Measurements from ENCODE around the gene TYMP. TPM values are rescaled to one million over a fixed set of nuclear protein-coding genes. Genes with fewer than 3 reads are reported as not detected.
"Not testable (repeated sequence)": the region's sequence is repeated elsewhere in the genome, so short reads cannot be mapped to it uniquely, and the experiment has no call there.

Gene TYMP
- polyA plus RNA-seq, 1 of the 3 experiments (the other 2 are of a cell fraction), result 1.7 TPM

DNA sequence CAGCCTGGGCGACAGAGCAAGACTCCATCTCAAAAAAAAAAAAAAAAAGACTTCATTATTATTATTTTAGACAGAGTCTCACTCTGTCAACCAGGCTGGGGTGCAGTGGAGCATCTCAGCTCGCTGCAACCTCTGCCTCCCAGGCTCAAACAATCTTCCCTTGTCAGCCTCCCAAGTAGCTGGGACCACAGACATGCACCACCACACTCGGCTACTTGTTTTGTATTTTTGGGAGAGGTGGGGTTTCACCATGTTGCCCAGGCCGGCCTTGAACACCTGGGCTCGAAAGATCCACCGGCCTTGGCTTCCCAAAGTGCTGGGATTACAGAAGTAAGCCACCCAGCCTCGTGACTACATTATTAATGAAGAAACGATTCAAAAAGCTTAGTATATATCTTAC, 5.3 kb upstream of the TYMP start:
- Histone ChIP-seq H3K4me3 (ENCODE audit: low read depth in 2 of 2, low read length in 1 of 2) (no peak overlapping the region), H2AFZ (ENCODE audit: low read depth) (no peak overlapping the region), H3K27me3 (ENCODE audit: insufficient read depth) (no peaks in the 10 kb centered on the region), H3K9me2 (no peaks in the 10 kb centered on the region), H3K4me1 (ENCODE audit: control insufficient read depth in 1 of 2, insufficient read depth in 2 of 2, low read depth in 1 of 2, low read length in 1 of 2) (peaks cover 5 to 9% of the 10 kb centered on the region in 2 experiments; a peak in 2 of 4 replicates), H3K4me2 (no peak overlapping the region), H3K79me2 (ENCODE audit: insufficient read depth) (no peaks in the 10 kb centered on the region), H3K9ac (no peak overlapping the region), H3K27ac (ENCODE audit: low read depth in 2 of 2, low read length in 1 of 2) (no peak overlapping the region), H3K36me3 (replicated peaks in 1 of 2; ENCODE audit: control insufficient read depth in 1 of 2, insufficient read depth in 2 of 2, low read length in 1 of 2) (no peaks in the 10 kb centered on the region), H4K20me1 (ENCODE audit: insufficient read depth) (no peaks in the 10 kb centered on the region), H3F3A (replicated peaks; ENCODE audit: insufficient read depth) (peaks cover 5% of the 10 kb centered on the region), H3K9me3 (no peaks in the 10 kb centered on the region)
- no peak for TF ChIP-seq FOXM1 (IDR thresholded peaks at IDR 0.05; ENCODE audit: low read depth)
- CTCF ChIA-PET, result interaction anchor here (1.5 to 2.6 kb wide), 4 partner anchors 9 to 86 kb away, joined by 4 to 14 read pairs (median 8); partner anchors contain the start of genes KLHDC7B, SCO2 and SYCE3
- POLR2A ChIA-PET, result no interaction called here
- 83% methylated on average over 8 of the region's 8 CpGs for WGBS (ENCODE audit: low lambda C conversion rate)
- DNase-seq, result no peak

DNA sequence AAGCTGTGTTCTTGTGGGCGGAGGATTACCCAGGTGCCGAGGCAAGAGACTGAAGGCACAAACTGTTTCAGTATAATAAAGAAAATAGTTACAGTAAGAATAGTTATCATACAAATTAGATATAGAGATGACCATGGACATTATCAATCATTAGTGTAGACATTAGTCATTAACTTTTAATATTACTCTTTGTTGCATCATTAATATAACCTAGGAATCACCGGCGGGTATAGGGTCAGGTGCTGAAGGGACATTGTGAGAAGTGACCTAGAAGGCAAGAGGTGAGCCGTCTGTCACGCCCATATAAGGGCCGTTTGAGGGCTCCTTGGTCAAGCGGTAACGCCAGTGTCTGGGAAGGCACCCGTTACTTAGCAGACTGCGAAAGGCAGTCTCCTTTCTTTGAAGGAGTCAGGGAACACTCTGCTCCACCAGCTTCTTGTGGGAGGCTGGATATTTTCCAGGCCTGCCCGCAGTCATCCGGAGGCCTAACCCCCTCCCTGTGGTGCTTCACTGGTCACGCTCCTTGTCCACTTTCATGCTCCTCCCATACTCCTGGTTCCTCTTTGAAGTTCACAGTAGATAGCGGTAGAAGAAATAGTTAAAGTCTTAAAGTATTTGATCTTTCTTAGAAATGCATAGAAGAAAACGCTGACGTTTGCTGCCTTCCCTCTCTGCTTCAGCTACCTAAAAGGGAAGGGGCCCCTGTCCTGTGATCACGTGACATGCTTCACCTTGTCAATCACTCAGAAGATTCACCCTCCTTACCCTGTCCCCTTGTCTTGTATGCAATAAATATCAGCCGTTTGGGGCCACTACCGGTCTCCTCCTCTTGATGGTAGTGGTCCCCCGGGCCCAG, 4.3 kb upstream of the TYMP start:
- H4K20me1 ChIP-seq (ENCODE audit: insufficient read depth); H3K9ac ChIP-seq; H3K79me2 ChIP-seq (ENCODE audit: insufficient read depth); H3K4me3 ChIP-seq (ENCODE audit: low read depth in 2 of 2, low read length in 1 of 2); H3K9me2 ChIP-seq; POLR2A ChIA-PET; H3F3A ChIP-seq (replicated peaks; ENCODE audit: insufficient read depth); H3K4me2 ChIP-seq; H3K36me3 ChIP-seq (replicated peaks in 1 of 2; ENCODE audit: control insufficient read depth in 1 of 2, insufficient read depth in 2 of 2, low read length in 1 of 2); H3K9me3 ChIP-seq; H3K27me3 ChIP-seq (ENCODE audit: insufficient read depth); DNase-seq; H3K4me1 ChIP-seq (ENCODE audit: control insufficient read depth in 1 of 2, insufficient read depth in 2 of 2, low read depth in 1 of 2, low read length in 1 of 2); H3K27ac ChIP-seq (ENCODE audit: low read depth in 2 of 2, low read length in 1 of 2); H2AFZ ChIP-seq (ENCODE audit: low read depth): not testable (repeated sequence)
- WGBS (ENCODE audit: low lambda C conversion rate), result 89% methylated on average over 21 of the region's 21 CpGs
- CTCF ChIA-PET, result interaction anchor here (1.5 to 2.6 kb wide), 3 partner anchors 8 to 29 kb away, joined by 4 to 14 read pairs (median 8); partner anchors contain the start of genes KLHDC7B, SCO2 and SYCE3

- Histone ChIP-seq H3F3A (replicated peaks; ENCODE audit: insufficient read depth) (peaks cover 6% of the 10 kb centered on the region), H3K36me3 (replicated peaks in 1 of 2; ENCODE audit: control insufficient read depth in 1 of 2, insufficient read depth in 2 of 2, low read length in 1 of 2) (no peaks in the 10 kb centered on the region), H3K79me2 (ENCODE audit: insufficient read depth) (no peaks in the 10 kb centered on the region), H4K20me1 (ENCODE audit: insufficient read depth) (no peaks in the 10 kb centered on the region), H3K9me2 (no peaks in the 10 kb centered on the region), H3K9me3 (no peaks in the 10 kb centered on the region), H2AFZ (ENCODE audit: low read depth) (no peak overlapping the region), H3K4me1 (ENCODE audit: control insufficient read depth in 1 of 2, insufficient read depth in 2 of 2, low read depth in 1 of 2, low read length in 1 of 2) (peaks cover 0 to 9% of the 10 kb centered on the region in 2 experiments; a peak in 1 of 4 replicates), H3K9ac (no peak overlapping the region), H3K4me2 (no peak overlapping the region), H3K4me3 (ENCODE audit: low read depth in 2 of 2, low read length in 1 of 2) (no peak overlapping the region; a peak in 1 of 4 replicates), H3K27me3 (ENCODE audit: insufficient read depth) (no peaks in the 10 kb centered on the region), H3K27ac (ENCODE audit: low read depth in 2 of 2, low read length in 1 of 2) (no peak overlapping the region)
- DNase-seq, result no peak
- 93% methylated on average over 19 of the region's 19 CpGs for WGBS (ENCODE audit: low lambda C conversion rate)
- ChIA-PET POLR2A (interaction anchor here (1.0 to 1.2 kb wide), 2 partner anchors 23 to 30 kb away, joined by 3 to 8 read pairs; partner anchors contain the start of gene SYCE3), CTCF (interaction anchor here (1.5 kb wide), 1 partner anchor 30 kb away, joined by 12 read pairs; the partner anchor contains the start of gene SYCE3)
- no peak for TF ChIP-seq SIN3A (IDR thresholded peaks at IDR 0.05; ENCODE audit: borderline replicate concordance, low read depth, low read length)
- TF ChIP-seq NRF1 (IDR thresholded peaks at IDR 0.05; ENCODE audit: low read depth, low read length), result no peak
- no peak for TF ChIP-seq NFIC (IDR thresholded peaks at IDR 0.05; ENCODE audit: borderline replicate concordance)
- TF ChIP-seq GABPA (IDR thresholded peaks at IDR 0.05; ENCODE audit: low read depth), result no peak
- TF ChIP-seq JUND (IDR thresholded peaks at IDR 0.05), result no peak
- TF ChIP-seq RCOR1 (IDR thresholded peaks at IDR 0.05; ENCODE audit: low read length), result no peak
- TF ChIP-seq ELF1 (IDR thresholded peaks at IDR 0.05), result no peak
- TF ChIP-seq, protein P1, sequence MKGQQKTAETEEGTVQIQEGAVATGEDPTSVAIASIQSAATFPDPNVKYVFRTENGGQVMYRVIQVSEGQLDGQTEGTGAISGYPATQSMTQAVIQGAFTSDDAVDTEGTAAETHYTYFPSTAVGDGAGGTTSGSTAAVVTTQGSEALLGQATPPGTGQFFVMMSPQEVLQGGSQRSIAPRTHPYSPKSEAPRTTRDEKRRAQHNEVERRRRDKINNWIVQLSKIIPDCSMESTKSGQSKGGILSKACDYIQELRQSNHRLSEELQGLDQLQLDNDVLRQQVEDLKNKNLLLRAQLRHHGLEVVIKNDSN (IDR thresholded peaks at IDR 0.05; ENCODE audit: borderline replicate concordance, low read depth), result no peak
- TF ChIP-seq TCF12 (IDR thresholded peaks at IDR 0.05), result no peak
- TF ChIP-seq FOXM1 (IDR thresholded peaks at IDR 0.05; ENCODE audit: low read depth), result no peak
- TF ChIP-seq FOXJ3 (CRISPR knock-in tag; IDR thresholded peaks at IDR 0.05), result no peak
- TF ChIP-seq, protein P2, sequence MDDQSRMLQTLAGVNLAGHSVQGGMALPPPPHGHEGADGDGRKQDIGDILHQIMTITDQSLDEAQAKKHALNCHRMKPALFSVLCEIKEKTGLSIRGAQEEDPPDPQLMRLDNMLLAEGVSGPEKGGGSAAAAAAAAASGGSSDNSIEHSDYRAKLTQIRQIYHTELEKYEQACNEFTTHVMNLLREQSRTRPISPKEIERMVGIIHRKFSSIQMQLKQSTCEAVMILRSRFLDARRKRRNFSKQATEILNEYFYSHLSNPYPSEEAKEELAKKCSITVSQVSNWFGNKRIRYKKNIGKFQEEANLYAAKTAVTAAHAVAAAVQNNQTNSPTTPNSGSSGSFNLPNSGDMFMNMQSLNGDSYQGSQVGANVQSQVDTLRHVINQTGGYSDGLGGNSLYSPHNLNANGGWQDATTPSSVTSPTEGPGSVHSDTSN (IDR thresholded peaks at IDR 0.05), result no peak
- no peak for TF ChIP-seq MEF2A (IDR thresholded peaks at IDR 0.05; ENCODE audit: borderline replicate concordance, low read depth)
- TF ChIP-seq TAF1 (IDR thresholded peaks at IDR 0.05; ENCODE audit: borderline replicate concordance, low read depth, low read length), result no peak
- no peak for TF ChIP-seq CTCF (IDR thresholded peaks at IDR 0.05)
Measured at GRCh38 chr22:50532824-50533796, 3.3 kb upstream of the TYMP start.

Measured in SK-N-SH (cell line).